ENCODE data around the gene S100A12. TPM values are rescaled to one million over a fixed set of nuclear protein-coding genes. Genes with fewer than 3 reads are reported as not detected.

Gene S100A12
- total RNA-seq, 2 experiments from 2014 or later: 4.0 to 5.5 TPM

DNA sequence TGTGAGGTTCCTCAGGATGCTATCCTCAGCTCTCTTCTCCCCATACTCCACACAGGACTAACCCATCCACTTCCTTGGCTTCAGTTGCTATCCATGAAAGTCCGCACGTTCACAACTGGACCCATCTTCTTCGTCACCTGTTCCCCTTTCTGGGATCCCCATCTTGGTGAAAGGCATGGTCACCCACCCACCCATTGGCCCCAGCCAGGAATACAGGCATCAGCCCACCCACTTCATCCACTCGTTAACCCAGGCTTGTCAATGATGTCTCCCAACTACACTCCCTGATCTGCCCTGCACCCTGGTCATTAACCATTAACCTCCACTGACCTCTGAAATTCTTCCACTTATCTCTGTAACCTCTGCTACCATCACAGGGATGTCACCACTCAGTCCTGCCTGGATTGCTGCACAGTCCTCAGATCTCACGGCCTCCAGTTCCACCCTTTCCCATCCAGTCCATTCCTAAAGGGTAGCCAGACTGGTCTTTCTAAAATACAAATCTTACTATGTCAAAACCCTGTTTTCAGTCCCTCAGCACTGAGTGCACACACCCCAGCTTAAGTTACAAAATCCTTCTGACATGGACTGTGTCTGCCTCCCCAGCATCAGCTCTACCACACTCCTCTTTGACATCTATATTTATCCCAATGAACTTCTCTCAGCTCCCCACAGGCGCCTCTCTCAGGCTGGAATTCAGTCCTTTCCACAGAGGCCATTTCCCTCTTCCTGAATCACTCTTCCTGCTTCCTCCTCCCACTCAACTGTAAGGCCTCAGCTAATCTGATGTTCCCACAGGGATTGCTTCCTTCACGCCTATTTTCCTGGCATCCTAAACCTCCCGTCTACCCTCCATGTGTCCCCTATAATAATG lies 37.2 kb downstream of the S100A12 start:
- H3K36me3 ChIP-seq (ENCODE audit: insufficient read depth, low read length): no peaks in the 10 kb centered on the region
- H3K36me3 Mint-ChIP-seq (ENCODE audit: low read depth): no peaks in the 10 kb centered on the region
- H3K27ac Mint-ChIP-seq: no peak overlapping the region
- ChIA-PET CTCF (no interaction called here), POLR2A (no interaction called here)
- ATAC-seq (ENCODE audit: poor library complexity): no peak
- no peaks in the 10 kb centered on the region for H3K27me3 Mint-ChIP-seq
- no peak overlapping the region for H3K4me3 ChIP-seq (ENCODE audit: low read length)
- H3K27me3 ChIP-seq (ENCODE audit: control insufficient read depth in 1 of 2, insufficient read depth in 2 of 2, low read length in 2 of 2): peaks cover 0 to 4% of the 10 kb centered on the region in 2 experiments
- TF ChIP-seq, protein P1, sequence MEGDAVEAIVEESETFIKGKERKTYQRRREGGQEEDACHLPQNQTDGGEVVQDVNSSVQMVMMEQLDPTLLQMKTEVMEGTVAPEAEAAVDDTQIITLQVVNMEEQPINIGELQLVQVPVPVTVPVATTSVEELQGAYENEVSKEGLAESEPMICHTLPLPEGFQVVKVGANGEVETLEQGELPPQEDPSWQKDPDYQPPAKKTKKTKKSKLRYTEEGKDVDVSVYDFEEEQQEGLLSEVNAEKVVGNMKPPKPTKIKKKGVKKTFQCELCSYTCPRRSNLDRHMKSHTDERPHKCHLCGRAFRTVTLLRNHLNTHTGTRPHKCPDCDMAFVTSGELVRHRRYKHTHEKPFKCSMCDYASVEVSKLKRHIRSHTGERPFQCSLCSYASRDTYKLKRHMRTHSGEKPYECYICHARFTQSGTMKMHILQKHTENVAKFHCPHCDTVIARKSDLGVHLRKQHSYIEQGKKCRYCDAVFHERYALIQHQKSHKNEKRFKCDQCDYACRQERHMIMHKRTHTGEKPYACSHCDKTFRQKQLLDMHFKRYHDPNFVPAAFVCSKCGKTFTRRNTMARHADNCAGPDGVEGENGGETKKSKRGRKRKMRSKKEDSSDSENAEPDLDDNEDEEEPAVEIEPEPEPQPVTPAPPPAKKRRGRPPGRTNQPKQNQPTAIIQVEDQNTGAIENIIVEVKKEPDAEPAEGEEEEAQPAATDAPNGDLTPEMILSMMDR (IDR thresholded peaks at IDR 0.05): no peak
- H3K4me3 Mint-ChIP-seq: no peak overlapping the region
- H3K9me3 ChIP-seq (ENCODE audit: control insufficient read depth in 1 of 2, insufficient read depth in 1 of 2, low read length in 2 of 2): no peaks in the 10 kb centered on the region
- no peak for DNase-seq
- intact Hi-C loops (cut with DNase I, micrococcal nuclease): no loop called here
- peaks cover 8% of the 10 kb centered on the region for H3K4me1 ChIP-seq (ENCODE audit: insufficient read depth, low read length)
- H3K4me1 Mint-ChIP-seq (ENCODE audit: low read depth): peaks cover 58% of the 10 kb centered on the region
- H3K27ac ChIP-seq (ENCODE audit: low read depth in 1 of 2, low read length in 2 of 2): no peak overlapping the region
- H3K9me3 Mint-ChIP-seq: no peaks in the 10 kb centered on the region

DNA sequence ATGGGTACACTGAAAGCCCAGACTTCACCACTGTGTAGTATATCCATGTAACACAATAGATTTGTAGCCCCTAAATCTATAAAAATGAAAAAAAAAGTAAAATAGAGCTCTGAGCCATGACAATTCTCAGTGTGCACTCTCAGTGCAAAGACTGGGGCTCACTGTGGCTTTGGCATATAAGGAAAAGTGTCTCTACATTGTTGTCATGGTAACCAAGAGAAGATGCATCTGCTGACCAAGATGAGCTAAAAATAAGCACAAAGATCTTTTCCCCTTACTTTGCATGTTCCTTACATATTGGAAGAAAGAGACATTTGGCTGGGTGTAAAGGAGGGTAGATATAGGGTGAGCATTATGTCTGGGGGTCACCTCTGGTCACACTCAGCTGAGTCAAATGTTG lies 38.8 kb downstream of the S100A12 start:
- Histone ChIP-seq H3K9me3 (ENCODE audit: control insufficient read depth in 1 of 2, insufficient read depth in 1 of 2, low read length in 2 of 2) (peaks cover 0 to 2% of the 10 kb centered on the region in 2 experiments), H3K4me1 (ENCODE audit: insufficient read depth, low read length) (peaks cover 8% of the 10 kb centered on the region), H3K27ac (ENCODE audit: low read depth in 1 of 2, low read length in 2 of 2) (no peak overlapping the region), H3K4me3 (ENCODE audit: low read length) (no peak overlapping the region), H3K27me3 (ENCODE audit: control insufficient read depth in 1 of 2, insufficient read depth in 2 of 2, low read length in 2 of 2) (no peaks in the 10 kb centered on the region), H3K36me3 (ENCODE audit: insufficient read depth, low read length) (no peaks in the 10 kb centered on the region)
- H3K4me3 Mint-ChIP-seq: no peak overlapping the region
- TF ChIP-seq, protein P1 (IDR thresholded peaks at IDR 0.05): no peak
- DNase-seq (no peak), ATAC-seq (ENCODE audit: poor library complexity) (no peak)
- no peak overlapping the region for H3K27ac Mint-ChIP-seq
- intact Hi-C loops (cut with DNase I, micrococcal nuclease): no loop called here
- no peaks in the 10 kb centered on the region for H3K9me3 Mint-ChIP-seq
- ChIA-PET CTCF (no interaction called here), POLR2A (no interaction called here)
- no peaks in the 10 kb centered on the region for H3K27me3 Mint-ChIP-seq
- H3K36me3 Mint-ChIP-seq (ENCODE audit: low read depth): no peaks in the 10 kb centered on the region
- peaks cover 48% of the 10 kb centered on the region for H3K4me1 Mint-ChIP-seq (ENCODE audit: low read depth)

DNA sequence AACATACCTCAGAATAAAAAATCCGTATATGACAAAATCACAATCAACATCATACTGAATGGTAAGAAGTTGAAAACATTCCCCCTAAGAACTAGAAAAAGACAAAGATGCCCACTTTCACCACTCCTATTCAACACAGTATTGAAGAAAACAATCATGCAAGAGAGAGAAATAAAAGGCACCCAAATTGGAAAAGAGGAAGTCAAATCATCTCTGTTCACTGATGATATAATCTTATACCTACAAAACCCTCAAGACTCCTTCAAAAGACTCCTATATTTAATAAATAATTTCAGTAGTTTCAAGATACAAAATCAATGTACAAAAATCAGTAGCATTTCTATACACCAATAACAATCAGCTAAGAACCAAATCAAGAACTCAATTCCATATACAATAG lies 41.5 kb downstream of the S100A12 start:
- Mint-ChIP-seq H3K4me3 (no peak overlapping the region), H3K36me3 (ENCODE audit: low read depth) (no peaks in the 10 kb centered on the region), H3K4me1 (ENCODE audit: low read depth) (peaks cover 24% of the 10 kb centered on the region), H3K27ac (no peak overlapping the region), H3K27me3 (peaks cover 9% of the 10 kb centered on the region), H3K9me3 (peaks cover 7% of the 10 kb centered on the region)
- no peaks in the 10 kb centered on the region for H3K4me1 ChIP-seq (ENCODE audit: insufficient read depth, low read length)
- intact Hi-C loops (cut with DNase I, micrococcal nuclease): no loop called here
- TF ChIP-seq, protein P1 (IDR thresholded peaks at IDR 0.05): no peak
- ATAC-seq (ENCODE audit: poor library complexity): no peak
- H3K36me3 ChIP-seq (ENCODE audit: insufficient read depth, low read length): no peaks in the 10 kb centered on the region
- peaks cover 0 to 10% of the 10 kb centered on the region in 2 experiments for H3K27me3 ChIP-seq (ENCODE audit: control insufficient read depth in 1 of 2, insufficient read depth in 2 of 2, low read length in 2 of 2)
- H3K4me3 ChIP-seq (ENCODE audit: low read length): no peak overlapping the region
- peaks cover 8 to 15% of the 10 kb centered on the region in 2 experiments for H3K9me3 ChIP-seq (ENCODE audit: control insufficient read depth in 1 of 2, insufficient read depth in 1 of 2, low read length in 2 of 2)
- POLR2A ChIA-PET: no interaction called here
- CTCF ChIA-PET: no interaction called here
- no peak overlapping the region for H3K27ac ChIP-seq (ENCODE audit: low read depth in 1 of 2, low read length in 2 of 2)
- no peak for DNase-seq

Measured in CD4-positive, alpha-beta T cell (primary cell).